Dedifferentiated amniotic fluid mesenchymal stem cell (primary cell): ENCODE results near the gene AKAP6.

Experiments used
- DNase-seq: peaks from one replicate; pipeline ENCODE4 v3.0.0-alpha.2; 2016; ENCODE audit errors: extremely low spot score

The AKAP6 gene, protein sequence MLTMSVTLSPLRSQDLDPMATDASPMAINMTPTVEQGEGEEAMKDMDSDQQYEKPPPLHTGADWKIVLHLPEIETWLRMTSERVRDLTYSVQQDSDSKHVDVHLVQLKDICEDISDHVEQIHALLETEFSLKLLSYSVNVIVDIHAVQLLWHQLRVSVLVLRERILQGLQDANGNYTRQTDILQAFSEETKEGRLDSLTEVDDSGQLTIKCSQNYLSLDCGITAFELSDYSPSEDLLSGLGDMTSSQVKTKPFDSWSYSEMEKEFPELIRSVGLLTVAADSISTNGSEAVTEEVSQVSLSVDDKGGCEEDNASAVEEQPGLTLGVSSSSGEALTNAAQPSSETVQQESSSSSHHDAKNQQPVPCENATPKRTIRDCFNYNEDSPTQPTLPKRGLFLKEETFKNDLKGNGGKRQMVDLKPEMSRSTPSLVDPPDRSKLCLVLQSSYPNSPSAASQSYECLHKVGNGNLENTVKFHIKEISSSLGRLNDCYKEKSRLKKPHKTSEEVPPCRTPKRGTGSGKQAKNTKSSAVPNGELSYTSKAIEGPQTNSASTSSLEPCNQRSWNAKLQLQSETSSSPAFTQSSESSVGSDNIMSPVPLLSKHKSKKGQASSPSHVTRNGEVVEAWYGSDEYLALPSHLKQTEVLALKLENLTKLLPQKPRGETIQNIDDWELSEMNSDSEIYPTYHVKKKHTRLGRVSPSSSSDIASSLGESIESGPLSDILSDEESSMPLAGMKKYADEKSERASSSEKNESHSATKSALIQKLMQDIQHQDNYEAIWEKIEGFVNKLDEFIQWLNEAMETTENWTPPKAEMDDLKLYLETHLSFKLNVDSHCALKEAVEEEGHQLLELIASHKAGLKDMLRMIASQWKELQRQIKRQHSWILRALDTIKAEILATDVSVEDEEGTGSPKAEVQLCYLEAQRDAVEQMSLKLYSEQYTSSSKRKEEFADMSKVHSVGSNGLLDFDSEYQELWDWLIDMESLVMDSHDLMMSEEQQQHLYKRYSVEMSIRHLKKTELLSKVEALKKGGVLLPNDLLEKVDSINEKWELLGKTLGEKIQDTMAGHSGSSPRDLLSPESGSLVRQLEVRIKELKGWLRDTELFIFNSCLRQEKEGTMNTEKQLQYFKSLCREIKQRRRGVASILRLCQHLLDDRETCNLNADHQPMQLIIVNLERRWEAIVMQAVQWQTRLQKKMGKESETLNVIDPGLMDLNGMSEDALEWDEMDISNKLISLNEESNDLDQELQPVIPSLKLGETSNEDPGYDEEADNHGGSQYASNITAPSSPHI (N-terminal part only)

DNA sequence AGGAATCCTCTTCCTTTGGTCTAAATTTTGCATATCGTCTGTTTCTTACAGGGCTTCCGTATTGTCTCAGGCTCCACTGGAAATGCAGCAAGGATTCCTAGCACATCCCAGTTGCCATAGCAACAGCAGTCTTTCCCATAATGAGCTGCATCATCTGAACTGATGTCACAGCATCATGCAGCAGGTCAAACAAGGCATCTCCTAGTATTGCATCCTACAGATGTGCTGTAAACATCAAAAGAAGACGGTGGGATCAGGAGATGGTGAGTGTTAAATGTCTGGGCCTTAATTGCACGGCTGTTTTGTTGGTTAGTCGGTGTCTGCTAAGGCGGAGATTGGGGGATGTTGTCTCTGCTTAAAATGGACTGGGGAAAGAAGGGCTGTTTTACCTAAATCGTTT lies at the start of gene AKAP6:
Gene AKAP6 (plus strand): TSS at position 153 of the 400 bp plus-strand sequence. CDS start 104,196 bp downstream, outside the sequence.
- DNase-seq: no peak

GRCh38 chr14:32286602-32287001 lies 42.5 kb upstream of the AKAP6 start:
- no peak for DNase-seq

GRCh38 chr14:32296366-32296765 lies 32.7 kb upstream of the AKAP6 start:
- DNase-seq: no peak

GRCh38 chr14:32298346-32298745 lies 30.8 kb upstream of the AKAP6 start:
- no peak for DNase-seq

DNA sequence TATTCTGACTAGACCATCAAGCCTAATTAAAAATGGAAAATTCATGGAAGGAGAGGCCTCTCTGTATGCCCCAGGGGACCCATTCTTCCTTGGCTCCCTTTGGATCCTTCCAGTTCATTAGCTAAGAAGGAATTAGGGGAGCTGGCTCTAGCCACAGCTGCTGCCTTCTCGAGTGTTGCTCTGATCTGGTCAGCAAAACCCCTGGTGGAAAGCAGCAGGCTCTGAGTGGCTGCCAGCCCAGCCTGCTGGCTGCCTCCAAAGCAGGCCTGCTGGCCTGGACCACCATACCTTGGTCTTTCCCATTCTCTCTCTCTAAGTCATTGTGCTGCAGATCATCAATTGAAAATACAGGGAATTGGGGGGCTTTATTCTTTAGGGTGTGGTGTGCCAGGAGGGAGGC lies 29.0 kb upstream of the AKAP6 start:
- DNase-seq: no peak

DNA sequence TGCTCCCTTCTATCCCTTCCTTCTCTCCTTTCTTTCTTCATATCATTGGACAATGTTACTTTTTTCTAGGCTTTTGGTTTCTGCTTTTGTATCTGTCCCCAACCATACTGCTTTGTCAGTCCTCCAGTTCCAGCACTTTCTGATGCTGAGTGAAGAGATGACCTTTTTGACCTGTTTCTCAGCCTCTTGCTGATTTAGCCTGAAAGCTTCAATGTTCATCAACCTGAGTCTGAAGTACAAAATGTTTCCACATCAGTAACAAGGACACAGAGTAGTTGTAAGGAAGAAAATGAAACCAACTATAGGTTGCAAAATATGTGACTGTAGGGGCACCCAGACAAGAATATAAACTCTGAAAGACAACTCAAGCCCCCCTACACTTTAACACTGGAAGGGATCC lies 25.2 kb upstream of the AKAP6 start:
- DNase-seq: no peak

DNA sequence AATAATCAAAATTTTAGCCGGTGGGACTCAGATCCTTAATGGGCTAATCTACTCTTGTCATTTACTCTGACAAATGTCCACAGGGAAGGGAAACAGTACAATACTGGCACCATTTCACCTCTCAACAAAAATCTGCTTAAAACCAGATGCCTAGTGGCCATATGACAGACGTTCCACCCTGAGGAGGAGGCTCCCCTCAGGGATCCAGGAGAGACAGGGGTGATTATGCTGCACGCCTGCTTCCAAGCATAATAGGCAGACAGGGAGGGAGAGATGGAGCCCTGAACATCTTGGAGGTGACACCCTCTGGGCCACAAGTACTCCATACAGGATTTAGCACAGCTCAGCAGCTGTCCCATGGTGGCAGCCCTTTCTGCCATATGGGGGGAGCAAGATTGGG lies 24.8 kb upstream of the AKAP6 start:
- no peak for DNase-seq

- no peak for DNase-seq
Observed at GRCh38 chr14:32306549-32306948, 22.5 kb upstream of the AKAP6 start.

- DNase-seq: no peak
Observed at GRCh38 chr14:32307881-32308582, 21.1 kb upstream of the AKAP6 start.

DNA sequence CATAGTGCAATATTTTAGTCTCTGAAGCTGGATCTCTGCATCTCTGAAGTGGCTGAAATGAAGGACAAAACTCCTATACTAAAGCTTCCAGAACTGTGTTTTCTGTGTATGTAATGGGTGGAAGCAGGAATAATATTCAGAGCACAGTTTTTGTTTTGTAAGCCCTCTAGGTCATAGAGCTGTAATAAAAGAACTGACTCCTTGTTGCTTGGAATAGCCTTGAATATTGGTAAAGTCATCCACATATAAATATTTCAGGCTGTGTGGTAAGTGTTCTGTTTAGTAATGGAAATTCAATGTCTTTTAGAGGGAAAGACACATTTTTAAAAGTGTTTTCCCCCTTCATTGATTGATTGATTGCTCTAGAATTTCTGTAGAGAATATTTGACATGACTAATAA lies 18.2 kb upstream of the AKAP6 start:
- DNase-seq: no peak

DNA sequence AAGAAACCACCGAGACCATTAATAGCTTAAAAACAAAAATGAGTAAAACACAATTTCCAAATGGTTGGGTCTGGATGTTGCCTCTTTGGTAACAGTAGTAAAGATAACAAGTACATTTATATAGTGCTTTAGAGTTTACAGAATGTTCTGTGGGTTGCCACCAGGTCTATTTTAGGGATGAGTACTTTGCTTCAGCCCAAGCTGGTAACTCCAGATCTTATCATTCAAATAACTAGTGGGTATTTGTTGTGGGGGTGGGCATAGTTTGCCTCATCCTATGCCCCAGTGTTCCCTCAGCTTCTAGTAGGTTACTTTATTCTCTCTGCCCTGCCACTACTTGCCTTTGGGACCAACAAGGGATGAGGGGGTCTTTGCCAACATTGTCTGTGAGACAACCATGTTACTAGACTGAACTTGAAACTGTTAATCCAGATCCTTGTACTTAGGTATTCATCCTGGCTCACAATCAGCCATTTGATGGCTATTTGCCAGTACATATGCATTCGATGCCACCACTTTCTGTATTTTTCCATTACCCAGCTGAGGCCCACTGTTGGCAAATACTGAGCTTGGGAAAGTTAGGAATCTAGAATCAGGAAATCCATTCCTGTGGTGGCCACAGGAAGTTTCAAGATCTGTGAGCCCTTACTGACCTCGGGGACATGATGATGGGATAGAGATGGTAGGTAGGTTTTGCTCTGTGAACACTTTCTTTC lies 17.6 kb upstream of the AKAP6 start:
- DNase-seq: no peak

DNA sequence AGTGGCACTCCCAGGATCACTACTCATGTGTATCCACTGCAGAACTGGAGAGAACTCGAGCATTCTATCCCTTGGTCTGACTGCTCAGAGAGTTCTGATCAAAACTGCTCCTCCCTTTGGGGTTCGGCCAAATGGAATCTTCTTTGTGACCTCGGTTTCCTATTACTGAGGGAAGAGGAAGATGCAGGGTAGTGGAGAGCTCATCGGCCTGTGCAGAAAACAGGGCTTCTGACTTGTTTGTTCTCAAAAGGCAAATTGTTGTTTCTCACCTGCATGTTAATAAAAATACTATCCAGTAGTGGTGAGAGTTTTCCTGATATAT lies 17.1 kb upstream of the AKAP6 start:
- DNase-seq: no peak

DNA sequence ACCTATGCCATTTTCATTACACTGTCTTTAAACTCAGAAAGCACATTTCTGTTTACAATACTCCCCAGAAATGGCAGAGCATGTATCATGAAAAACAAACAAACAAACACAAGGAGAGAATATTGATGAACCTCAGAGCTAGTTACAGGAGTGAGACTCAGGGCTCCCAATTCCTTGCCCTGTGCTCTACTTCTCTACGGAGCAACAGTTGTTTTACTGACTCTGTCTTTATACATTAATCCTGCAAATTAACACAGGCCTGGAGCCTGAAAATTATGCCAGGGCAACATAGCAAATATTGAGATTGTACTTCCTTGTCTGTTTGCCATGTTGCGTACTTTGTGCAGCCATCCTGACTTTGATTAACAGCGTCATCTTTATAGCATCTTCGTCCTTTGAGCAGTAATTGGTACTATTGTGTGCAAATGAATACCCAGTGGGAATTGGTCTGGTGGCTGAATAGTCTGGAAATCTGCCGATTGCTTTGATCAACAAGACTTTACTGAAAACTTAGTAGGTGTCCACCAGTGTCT lies 15.2 kb upstream of the AKAP6 start:
- no peak for DNase-seq

- no peak for DNase-seq
Observed at GRCh38 chr14:32318087-32318795, 10.9 kb upstream of the AKAP6 start.

GRCh38 chr14:32319368-32320049 lies 9.6 kb upstream of the AKAP6 start:
- no peak for DNase-seq

DNA sequence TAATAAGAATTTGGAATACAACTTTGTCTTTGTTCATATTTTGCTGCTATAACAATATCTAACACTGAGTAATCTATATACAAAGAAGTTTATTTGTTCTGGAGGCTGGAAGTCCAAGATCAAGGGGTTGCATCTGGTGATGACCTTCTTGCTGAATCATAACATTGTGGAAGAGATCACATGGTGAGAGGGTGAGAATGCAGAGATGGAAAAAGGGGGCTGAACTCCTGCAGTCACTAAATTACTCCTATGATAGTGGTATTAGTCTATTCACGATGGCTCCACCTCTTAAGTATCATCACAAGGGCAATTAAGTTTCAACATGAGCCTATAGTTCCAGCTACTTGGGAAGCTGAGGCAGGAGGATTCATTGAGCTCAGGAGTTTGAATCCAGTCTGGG lies 4.5 kb upstream of the AKAP6 start:
- no peak for DNase-seq

DNA sequence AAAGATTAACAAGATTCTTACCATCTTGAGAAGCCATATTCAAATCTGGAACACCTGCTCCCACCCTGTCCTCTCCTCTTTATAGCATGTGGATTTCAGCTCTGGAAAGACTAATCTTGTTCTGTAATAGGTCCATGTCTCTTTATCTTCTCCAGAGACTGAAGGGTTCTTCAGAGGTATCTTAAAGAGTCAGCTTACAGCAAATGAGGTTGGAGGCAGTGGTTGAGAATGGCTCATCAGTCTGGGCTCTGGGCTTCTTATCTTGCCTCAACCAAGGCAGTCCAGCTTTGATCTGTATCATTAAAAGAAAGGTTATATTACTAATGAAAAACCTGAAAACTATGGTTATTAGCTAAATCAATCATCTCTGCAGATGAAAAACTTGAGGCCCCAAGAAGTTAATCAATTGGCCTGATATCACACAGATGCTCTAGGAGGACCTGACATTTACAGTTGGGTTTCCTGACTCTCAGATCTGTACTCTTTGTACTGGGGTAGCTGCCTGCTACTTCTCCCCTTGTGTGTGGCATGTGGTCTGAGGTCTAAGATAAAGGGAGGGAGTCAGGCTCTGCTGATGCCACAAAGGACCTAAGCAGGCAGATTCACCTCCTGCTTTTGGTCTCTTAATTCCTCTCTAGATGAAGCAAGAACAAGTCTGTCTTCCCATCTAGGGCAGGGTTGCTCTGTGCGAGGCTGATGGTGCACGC lies 1.7 kb upstream of the AKAP6 start:
- no peak for DNase-seq

DNA sequence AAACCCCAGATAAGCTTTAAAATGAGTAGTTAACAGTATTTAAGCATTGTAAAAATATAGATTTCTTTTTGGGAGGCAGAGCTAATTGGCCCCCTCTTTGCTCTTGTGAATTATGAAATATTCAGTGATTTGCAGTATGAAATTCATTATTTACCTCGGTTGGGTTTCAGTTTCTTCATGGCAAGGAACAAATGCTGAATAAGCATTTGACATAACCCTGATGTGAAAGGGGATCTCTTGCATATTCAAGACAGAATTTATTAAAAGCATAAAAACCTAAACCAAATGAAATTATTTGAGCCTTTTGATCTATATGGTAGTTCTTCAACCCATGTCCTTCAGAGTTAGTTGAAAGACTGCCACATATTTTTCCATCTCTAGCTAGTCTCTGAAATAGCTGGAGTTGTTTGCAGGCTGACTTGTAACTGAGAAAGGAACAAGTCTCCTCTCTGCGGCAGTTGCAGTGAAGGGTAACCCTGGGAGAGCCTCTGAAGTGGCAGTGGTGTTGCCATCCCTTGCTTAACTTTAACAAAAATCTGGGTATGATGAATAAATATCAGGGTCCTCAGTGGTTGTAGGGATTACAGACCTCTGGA lies 690 bp downstream of the AKAP6 start:
- DNase-seq: no peak
